Mesenchymal stem cell (in vitro differentiated cells and primary cell): ENCODE results near the gene CSRP2.

ENCODE experiments used
- DNase-seq: peaks from one replicate; pipeline ENCODE4 v3.0.0-alpha.2; 2013
- H2AFZ ChIP-seq: one replicate; pipeline ENCODE4 v1.6.1; 2013; ENCODE audit warnings: low read depth, mild to moderate bottlenecking, control low read depth, inconsistent platforms, low read length, moderate library complexity
- H2AK5ac ChIP-seq: 2 replicates; pipeline ENCODE4 v1.6.1; 2013; ENCODE audit warnings: low read length, moderate library complexity, mild to moderate bottlenecking, inconsistent platforms; ENCODE audit not compliant: severe bottlenecking
- H2BK120ac ChIP-seq: one replicate; pipeline ENCODE4 v1.6.1; 2013; ENCODE audit warnings: low read depth, mild to moderate bottlenecking, inconsistent platforms, low read length, moderate library complexity
- H2BK12ac ChIP-seq, 2 experiments: one replicate each; pipeline ENCODE4 v1.6.1; 2013; ENCODE audit warnings: inconsistent platforms in 2 of 2, low read length in 2 of 2, mild to moderate bottlenecking in 2 of 2, moderate library complexity in 2 of 2, control low read depth in 1 of 2
- H2BK15ac ChIP-seq: one replicate; pipeline ENCODE4 v1.6.1; 2013; ENCODE audit warnings: mild to moderate bottlenecking, low read depth, inconsistent platforms; ENCODE audit not compliant: poor library complexity, severe bottlenecking
- H2BK5ac ChIP-seq: 2 replicates; pipeline ENCODE4 v1.6.1; 2013; ENCODE audit warnings: low read depth, mild to moderate bottlenecking, low read length, control low read depth, inconsistent platforms; ENCODE audit not compliant: poor library complexity, severe bottlenecking
- H3K14ac ChIP-seq, 2 experiments: one replicate each; pipeline ENCODE4 v1.6.1; 2013; ENCODE audit warnings: inconsistent platforms in 2 of 2, low read length in 2 of 2, control low read depth in 1 of 2, mild to moderate bottlenecking in 1 of 2, moderate library complexity in 1 of 2
- H3K18ac ChIP-seq, 2 experiments: one replicate each; pipeline ENCODE4 v1.6.1; 2013; ENCODE audit warnings: inconsistent platforms in 2 of 2, low read length in 2 of 2, control low read depth in 1 of 2, low read depth in 1 of 2, mild to moderate bottlenecking in 1 of 2
- H3K23ac ChIP-seq, 2 experiments: one replicate each; pipeline ENCODE4 v1.6.1; 2013; ENCODE audit warnings: inconsistent platforms in 2 of 2, low read length in 2 of 2, mild to moderate bottlenecking in 2 of 2, moderate library complexity in 2 of 2, control low read depth in 1 of 2
- H3K27ac ChIP-seq: 2 replicates; pipeline ENCODE4 v1.5.1; 2013; ENCODE audit warnings: mild to moderate bottlenecking, moderate library complexity, low read length, control low read depth, inconsistent platforms; ENCODE audit not compliant: poor library complexity, severe bottlenecking
- H3K27me3 ChIP-seq, 2 experiments: 2 replicates each; pipeline versions ENCODE4 v1.6.1 to v1.7.0; 2013; ENCODE audit warnings: low read length in 2 of 2, mild to moderate bottlenecking in 2 of 2, moderate library complexity in 2 of 2, control low read depth in 1 of 2, inconsistent platforms in 1 of 2; ENCODE audit not compliant: control insufficient read depth in 1 of 2, insufficient read depth in 1 of 2
- H3K36me3 ChIP-seq, 2 experiments: 2 replicates each; pipeline versions ENCODE4 v1.6.1 to v1.7.0; 2013; ENCODE audit warnings: low read length in 2 of 2, control low read depth in 1 of 2, inconsistent platforms in 1 of 2, low read depth in 1 of 2, mild to moderate bottlenecking in 1 of 2; ENCODE audit not compliant: insufficient read depth in 2 of 2, control insufficient read depth in 1 of 2
- H3K4ac ChIP-seq, 2 experiments: one replicate each; pipeline ENCODE4 v1.6.1; 2013; ENCODE audit warnings: inconsistent platforms in 2 of 2, low read length in 2 of 2, mild to moderate bottlenecking in 2 of 2, moderate library complexity in 2 of 2, control low read depth in 1 of 2, low read depth in 1 of 2
- H3K4me1 ChIP-seq: 2 replicates; pipeline ENCODE4 v1.6.1; 2013; ENCODE audit warnings: low read depth, low read length, control low read depth; ENCODE audit not compliant: control insufficient read depth, insufficient read depth
- H3K4me2 ChIP-seq: 2 replicates; pipeline ENCODE4 v1.6.1; 2013; ENCODE audit warnings: low read length, mild to moderate bottlenecking, inconsistent platforms; ENCODE audit not compliant: poor library complexity, severe bottlenecking
- H3K4me3 ChIP-seq, 2 experiments: 2 replicates each; pipeline versions ENCODE4 v1.5.1 to v1.7.0; 2013; ENCODE audit warnings: low read length in 2 of 2, mild to moderate bottlenecking in 2 of 2, control low read depth in 1 of 2, low read depth in 1 of 2; ENCODE audit not compliant: insufficient read depth in 1 of 2
- H3K79me1 ChIP-seq: replicated peaks from 2 replicates; pipeline ENCODE4 v1.6.1; 2013; ENCODE audit warnings: mild to moderate bottlenecking, control low read depth, low read length, inconsistent platforms; ENCODE audit not compliant: poor library complexity, severe bottlenecking
- H3K9ac ChIP-seq: 2 replicates; pipeline ENCODE4 v1.7.0; 2013; ENCODE audit warnings: mild to moderate bottlenecking, low read length, moderate library complexity
- H3K9me3 ChIP-seq: 2 replicates; pipeline ENCODE4 v1.7.0; 2013; ENCODE audit warnings: mild to moderate bottlenecking, low read length; ENCODE audit not compliant: control insufficient read depth
- H4K8ac ChIP-seq: one replicate; pipeline ENCODE4 v1.6.1; 2013; ENCODE audit warnings: inconsistent platforms, mild to moderate bottlenecking, low read length, moderate library complexity
- H4K91ac ChIP-seq: one replicate; pipeline ENCODE4 v1.6.1; 2013; ENCODE audit warnings: mild to moderate bottlenecking, low read length, inconsistent platforms
- WGBS: methylation state at CpG from one replicate; pipeline ENCODE4 v1.1.7; 2013; ENCODE audit warnings: mixed read lengths; 5-methylcytosine and 5-hydroxymethylcytosine counted together

The CSRP2 gene

DNA sequence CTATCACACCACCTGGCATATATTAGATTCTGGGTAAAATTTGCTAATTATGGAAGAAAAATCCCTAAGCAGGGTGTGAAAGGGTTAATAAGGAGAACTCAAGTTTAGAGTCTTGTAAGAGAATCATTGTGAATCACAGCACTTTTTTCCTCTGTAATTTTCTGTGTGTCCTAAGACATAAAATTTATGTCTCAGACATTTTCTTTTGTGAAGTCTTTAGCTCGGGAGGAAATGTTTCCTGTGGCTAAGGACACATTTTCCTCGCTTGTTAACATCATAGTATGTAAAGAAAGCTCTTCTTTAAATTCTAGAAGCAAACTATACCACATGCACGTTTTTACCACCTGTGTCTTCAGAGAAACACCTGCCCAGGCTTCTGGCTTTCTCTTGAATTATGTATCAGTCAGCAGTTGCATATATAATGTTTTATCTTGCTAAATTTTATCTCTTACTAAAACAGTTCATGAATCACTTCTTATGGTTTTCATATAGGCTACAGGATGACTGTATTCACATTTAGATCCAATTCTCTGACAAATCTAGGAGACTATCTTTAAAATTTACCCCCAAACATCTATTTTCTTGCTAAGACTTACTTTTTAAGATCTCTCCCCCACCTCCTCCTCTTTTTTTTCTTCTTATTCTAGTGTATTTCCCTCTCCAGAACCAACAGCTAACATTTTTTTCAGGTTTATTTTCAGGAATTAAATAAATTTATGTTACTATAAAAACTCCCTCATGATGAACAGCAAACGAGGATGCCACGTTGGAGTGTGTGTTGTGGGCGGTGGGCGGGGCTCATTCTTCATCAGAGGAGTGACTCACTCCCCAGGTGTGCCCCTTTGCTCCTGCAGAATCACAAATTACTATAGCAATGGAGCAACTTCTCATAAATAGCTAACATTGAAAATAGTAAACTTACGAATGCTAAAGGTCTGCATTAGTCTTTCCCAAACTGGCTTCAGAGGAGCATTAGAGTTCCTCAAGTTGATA is 11.6 kb upstream of the CSRP2 start:
- H2BK120ac ChIP-seq, result no peak overlapping the region
- H3K14ac ChIP-seq, result no peak overlapping the region
- H4K8ac ChIP-seq, result no peak overlapping the region
- no peak overlapping the region for H3K18ac ChIP-seq
- H2BK5ac ChIP-seq, result no peak overlapping the region
- H3K27me3 ChIP-seq, result peaks cover 0 to 7% of the 10 kb centered on the region in 2 experiments
- H3K23ac ChIP-seq, result no peak overlapping the region
- WGBS, result 63% methylated on average over 4 of the region's 8 CpGs
- H2AFZ ChIP-seq, result no peak overlapping the region
- H2BK15ac ChIP-seq, result no peak overlapping the region
- no peak overlapping the region for H2AK5ac ChIP-seq
- H3K9me3 ChIP-seq, result peaks cover 20% of the 10 kb centered on the region
- no peak overlapping the region for H2BK12ac ChIP-seq
- no peak overlapping the region for H4K91ac ChIP-seq
- H3K4ac ChIP-seq, result no peak overlapping the region
- no peak overlapping the region for H3K4me2 ChIP-seq
- no peaks in the 10 kb centered on the region for H3K36me3 ChIP-seq
- no peak overlapping the region for H3K4me3 ChIP-seq
- no peak for DNase-seq
- H3K9ac ChIP-seq, result no peak overlapping the region
- H3K79me1 ChIP-seq, result no peaks in the 10 kb centered on the region
- H3K4me1 ChIP-seq, result no peaks in the 10 kb centered on the region
- H3K27ac ChIP-seq, result no peak overlapping the region

DNA sequence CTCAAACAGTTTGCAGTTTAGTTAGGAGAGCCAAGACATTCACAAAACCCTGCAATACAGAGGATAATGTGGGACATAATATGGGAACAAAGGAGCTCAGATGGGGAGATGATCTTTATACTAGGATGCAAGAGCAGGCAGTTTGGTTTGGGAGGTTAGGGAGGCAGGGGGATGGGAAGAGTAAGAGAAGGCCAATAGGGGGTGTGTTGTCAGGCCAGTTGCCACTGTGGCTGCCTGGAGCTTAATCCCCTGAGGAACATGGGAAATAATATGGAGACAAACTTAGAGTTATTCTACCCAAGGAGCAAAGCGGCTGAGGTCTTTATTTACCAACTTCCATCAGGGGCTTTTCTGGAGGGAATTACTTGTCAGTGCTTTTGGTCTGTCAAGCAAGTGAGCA is 10.0 kb upstream of the CSRP2 start:
- Histone ChIP-seq H3K79me1 (no peaks in the 10 kb centered on the region), H3K4me2 (no peak overlapping the region), H3K36me3 (no peaks in the 10 kb centered on the region), H3K4me3 (no peak overlapping the region), H2AK5ac (no peak overlapping the region), H2AFZ (no peak overlapping the region), H2BK120ac (no peak overlapping the region), H3K23ac (no peak overlapping the region), H2BK12ac (no peak overlapping the region), H3K9me3 (peaks cover 9% of the 10 kb centered on the region), H2BK5ac (no peak overlapping the region), H3K9ac (no peak overlapping the region), H4K91ac (no peak overlapping the region), H3K27me3 (peaks cover 0 to 7% of the 10 kb centered on the region in 2 experiments), H4K8ac (no peak overlapping the region), H2BK15ac (no peak overlapping the region), H3K4me1 (no peaks in the 10 kb centered on the region), H3K27ac (no peak overlapping the region), H3K4ac (no peak overlapping the region), H3K18ac (no peak overlapping the region), H3K14ac (peak overlapping the region in 1 of 2 experiments; percentile 55)
- WGBS, result 100% methylated on average over 1 of the region's 1 CpG
- DNase-seq, result no peak

DNA sequence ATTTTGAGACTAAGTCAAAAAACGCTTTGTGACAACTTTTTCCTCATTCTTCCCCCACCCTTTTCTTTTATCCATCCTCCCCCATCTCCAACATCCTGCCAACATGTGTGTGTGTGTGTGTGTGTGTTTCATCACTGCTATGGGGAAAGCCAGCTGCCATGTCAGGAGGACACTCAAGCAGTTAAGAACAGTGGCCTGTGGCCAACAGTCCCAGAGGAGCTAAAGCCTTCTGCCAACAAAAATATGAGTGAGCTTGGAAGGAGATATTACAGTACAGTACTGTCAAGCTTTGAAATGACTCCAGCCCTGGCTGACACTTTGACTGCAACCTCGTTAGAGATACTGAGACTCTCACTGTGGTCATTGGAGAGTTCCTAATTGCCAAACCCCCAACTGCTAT is 5.0 kb upstream of the CSRP2 start:
- H3K23ac ChIP-seq, result no peak overlapping the region

DNA sequence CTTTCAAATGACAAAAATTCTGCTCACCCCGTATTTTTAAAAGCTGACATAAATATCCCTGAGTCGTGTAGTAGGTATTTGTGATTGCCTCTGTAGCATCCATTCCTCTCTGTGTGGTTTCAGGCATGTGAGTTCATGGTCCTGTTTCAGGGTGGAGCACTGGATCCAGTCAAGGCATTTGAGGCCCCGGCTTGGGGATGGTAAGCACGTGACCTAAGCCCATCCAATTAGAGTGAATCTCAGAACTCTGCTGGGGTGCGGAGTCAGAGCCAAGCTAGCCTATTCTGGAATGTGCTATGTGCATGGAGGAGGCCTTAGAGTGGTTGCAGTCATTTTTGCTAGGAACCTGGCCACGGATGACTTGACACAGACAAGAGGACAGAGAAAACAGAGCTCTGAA is 4.3 kb upstream of the CSRP2 start:
- Histone ChIP-seq H3K9ac (no peak overlapping the region), H3K79me1 (peaks cover 5% of the 10 kb centered on the region), H4K91ac (no peak overlapping the region), H3K4ac (no peak overlapping the region), H2BK15ac (no peak overlapping the region), H2AK5ac (no peak overlapping the region), H3K27ac (no peak overlapping the region), H3K18ac (no peak overlapping the region), H3K4me2 (no peak overlapping the region), H2BK12ac (no peak overlapping the region), H3K4me1 (peaks cover 5% of the 10 kb centered on the region), H2BK120ac (no peak overlapping the region), H3K23ac (no peak overlapping the region), H3K4me3 (no peak overlapping the region), H3K9me3 (no peaks in the 10 kb centered on the region), H4K8ac (no peak overlapping the region), H3K36me3 (no peaks in the 10 kb centered on the region), H3K27me3 (no peaks in the 10 kb centered on the region), H2BK5ac (no peak overlapping the region), H2AFZ (no peak overlapping the region), H3K14ac (no peak overlapping the region)
- peak; percentile 28 for DNase-seq
- WGBS, result 57% methylated on average over 6 of the region's 6 CpGs

More for the DNA sequence above, 5.0 kb upstream of the CSRP2 start:
- Histone ChIP-seq H3K79me1 (no peaks in the 10 kb centered on the region), H3K4me1 (peaks cover 5% of the 10 kb centered on the region), H3K4ac (no peak overlapping the region), H2AFZ (no peak overlapping the region), H3K27me3 (no peaks in the 10 kb centered on the region), H2BK12ac (no peak overlapping the region), H3K4me3 (no peak overlapping the region), H2BK15ac (no peak overlapping the region), H3K4me2 (no peak overlapping the region), H2AK5ac (no peak overlapping the region), H2BK5ac (no peak overlapping the region), H3K27ac (no peak overlapping the region), H3K18ac (no peak overlapping the region), H2BK120ac (no peak overlapping the region), H3K9me3 (no peaks in the 10 kb centered on the region), H3K14ac (no peak overlapping the region), H4K8ac (no peak overlapping the region), H3K36me3 (no peaks in the 10 kb centered on the region), H4K91ac (no peak overlapping the region), H3K9ac (no peak overlapping the region)
- WGBS, result 33% methylated on average over 1 of the region's 2 CpGs
- peak; percentile 55 for DNase-seq
